Measurements from ENCODE around the gene SLC44A2.

SLC44A2 gene

DNA sequence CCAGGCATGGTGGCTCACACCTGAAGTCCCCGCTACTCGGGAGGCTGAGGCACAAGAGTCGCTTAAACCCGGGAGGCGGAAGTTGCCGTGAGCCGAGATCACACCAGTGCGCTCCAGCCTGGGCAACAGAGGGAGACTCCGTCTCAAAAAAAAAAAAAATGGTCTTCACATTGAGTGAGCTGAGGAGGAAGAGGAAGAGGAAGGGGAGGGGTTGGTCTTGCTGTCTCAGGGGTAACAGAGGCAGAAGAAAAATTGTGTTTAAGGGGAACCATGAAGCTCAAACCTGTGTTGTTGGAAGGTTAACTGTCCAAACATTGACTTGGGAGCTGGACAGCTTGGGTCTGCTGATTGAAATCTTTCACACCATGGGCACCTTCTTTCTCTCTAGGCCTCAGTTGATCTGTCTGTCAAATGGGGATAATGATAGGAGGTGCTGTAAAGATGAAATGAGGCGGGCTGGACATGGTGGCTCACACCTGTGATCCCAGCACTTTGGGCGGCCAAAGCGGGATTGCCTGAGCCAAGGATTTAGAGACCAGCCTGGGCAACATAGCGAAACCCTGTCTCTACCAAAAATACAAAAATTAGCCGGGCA, 9.8 kb upstream of the SLC44A2 start:
- no peak for DNase-seq (ENCODE audit: low read depth)

DNA sequence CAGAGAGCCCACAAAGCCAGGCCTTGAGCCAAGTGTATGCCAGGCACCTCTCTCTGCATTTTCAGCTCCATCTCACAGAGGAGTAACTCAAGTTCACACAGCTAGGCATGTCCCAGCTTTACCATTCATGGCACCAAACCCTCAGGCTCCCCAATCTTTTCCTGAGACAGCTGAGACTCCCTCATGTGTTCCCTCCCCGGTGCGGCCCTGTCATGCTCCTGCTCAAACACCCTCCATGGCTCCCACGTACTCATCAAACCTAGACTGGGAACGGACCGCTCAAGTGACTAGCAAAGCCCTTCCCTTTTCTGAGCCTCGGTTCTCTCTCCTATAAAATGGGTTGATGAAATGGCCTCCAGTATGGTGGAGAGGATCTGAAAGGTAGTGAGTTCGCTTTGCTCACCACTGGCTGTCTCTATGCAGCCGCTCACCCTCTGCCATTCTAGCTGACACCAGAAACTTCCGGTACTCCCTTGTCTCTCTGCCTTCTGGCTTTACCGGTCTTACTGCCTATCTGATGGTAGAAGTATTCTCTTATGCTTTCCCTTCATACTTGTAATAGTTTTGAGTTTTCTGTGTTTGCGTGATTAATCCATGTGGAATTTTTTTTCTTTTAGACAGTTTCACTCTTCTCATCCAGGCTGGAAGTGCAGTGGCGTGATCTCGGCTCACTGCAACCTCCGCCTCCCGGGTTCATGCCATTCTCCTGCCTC, 7.8 kb upstream of the SLC44A2 start:
- no peak for DNase-seq (ENCODE audit: low read depth)

DNA sequence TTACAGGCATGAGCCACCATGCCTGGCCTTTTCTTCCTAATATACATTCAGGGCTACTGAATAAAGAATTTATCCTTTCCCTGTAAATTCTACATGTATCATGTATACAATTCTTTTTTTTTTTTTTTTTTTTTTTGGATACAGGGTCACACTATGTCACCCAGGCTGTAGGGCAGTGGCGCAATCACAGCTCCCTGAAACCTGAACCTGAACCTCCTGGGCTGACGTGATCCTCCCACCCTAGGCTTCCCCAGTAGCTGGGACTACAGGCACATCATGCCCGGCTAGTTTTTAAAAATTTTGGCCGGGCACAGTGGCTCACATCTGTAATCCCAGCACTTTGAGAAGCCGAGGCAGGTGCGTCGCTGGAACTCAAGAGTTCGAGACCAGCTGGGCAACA, 6.5 kb upstream of the SLC44A2 start:
- no peak for DNase-seq (ENCODE audit: low read depth)

DNA sequence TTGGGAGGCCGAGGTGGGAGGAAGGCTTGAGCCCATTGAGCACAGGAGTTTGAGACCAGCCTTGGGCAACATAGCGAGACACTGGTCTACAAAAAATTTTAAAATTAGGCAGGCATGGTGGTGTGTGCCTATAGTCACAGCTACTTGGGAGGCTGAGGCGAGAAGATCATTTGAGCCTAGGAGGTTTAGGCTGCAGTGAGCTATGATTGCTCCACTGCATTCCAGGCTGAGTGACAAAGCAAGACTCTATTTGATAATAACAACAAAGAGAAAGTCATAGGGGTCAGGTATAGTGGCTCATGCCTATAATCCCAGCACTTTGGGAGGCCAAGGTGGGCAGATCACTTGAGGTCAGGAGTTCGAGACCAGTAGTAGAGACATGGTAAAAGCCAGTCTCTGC, 4.6 kb upstream of the SLC44A2 start:
- no peak for DNase-seq (ENCODE audit: low read depth)

DNA sequence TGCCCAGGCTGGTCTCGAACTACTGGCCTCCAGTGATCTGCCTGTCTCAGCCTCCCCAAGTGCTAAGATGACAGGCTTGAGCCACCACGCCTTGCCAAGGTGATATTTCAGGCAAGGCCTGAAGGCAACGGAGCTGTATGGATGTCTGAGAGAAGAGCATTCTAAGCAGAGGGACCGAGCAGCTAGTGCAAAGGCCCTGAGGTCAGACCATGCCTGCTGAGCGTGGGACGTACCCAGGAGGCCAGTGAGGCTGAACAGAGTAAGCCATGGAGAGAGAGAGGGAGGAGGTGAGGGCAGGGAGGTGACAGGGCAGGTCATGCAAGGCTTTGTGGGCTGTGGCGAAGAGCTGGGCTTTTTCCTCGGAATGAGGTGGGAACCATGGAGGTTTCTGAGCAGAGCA, 3.4 kb upstream of the SLC44A2 start:
- no peak for DNase-seq (ENCODE audit: low read depth)

DNA sequence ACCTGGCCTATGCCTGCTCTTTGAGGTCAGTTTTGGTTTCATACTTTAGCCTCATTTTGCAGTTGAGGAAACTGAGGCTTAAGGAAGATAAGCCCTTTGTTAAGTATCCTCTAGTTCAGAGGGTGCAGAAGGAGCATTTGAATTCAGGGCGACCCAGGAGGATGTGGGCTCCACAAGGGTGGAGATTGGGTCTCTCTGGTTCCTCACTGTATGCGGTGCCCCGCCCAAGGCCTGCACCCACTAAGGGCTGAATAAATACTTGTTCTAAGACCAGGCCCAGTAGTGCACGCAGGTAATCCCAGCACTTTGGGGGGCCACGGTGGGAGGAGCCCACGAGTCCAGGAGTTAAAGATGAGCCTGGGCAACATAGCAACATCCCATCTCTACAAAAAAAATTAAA, 768 bp upstream of the SLC44A2 start:
- no peak for DNase-seq (ENCODE audit: low read depth)

DNA sequence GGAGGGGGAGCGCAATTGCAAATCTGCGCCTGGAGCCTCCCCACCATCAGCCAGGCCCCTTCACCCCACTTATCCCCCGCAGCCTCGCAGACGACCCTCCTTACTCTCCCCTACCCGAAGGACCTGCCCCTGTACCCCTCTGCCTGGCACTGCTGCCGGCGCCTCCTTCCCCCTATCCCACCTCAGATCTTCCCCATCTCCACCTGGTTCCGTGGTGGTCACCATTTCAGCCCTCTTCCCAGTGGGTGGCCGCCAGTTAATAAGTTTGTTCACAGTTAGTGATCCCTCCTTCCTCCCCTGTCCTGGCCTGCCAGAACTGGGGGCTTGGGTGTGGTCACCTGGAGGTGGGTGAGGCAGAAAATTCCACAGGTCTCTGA, 397 bp downstream of the SLC44A2 start:
- no peak for DNase-seq (ENCODE audit: low read depth)

DNA sequence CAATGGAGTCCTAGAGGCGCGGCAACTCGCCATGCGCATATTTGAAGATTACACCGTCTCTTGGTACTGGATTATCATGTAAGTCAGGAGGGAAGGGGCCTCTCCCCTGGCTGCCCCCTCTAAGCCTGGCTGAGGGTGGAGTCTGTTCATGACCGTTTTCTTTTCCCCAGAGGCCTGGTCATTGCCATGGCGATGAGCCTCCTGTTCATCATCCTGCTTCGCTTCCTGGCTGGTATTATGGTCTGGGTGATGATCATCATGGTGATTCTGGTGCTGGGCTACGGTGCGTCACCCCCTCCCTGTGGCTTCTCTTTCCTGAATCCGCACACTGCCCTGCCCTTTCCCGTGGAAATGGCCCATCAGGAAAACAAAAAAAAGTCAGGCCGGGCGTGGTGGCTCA, 6.5 kb downstream of the SLC44A2 start:
- DNase-seq (ENCODE audit: low read depth) = no peak

DNA sequence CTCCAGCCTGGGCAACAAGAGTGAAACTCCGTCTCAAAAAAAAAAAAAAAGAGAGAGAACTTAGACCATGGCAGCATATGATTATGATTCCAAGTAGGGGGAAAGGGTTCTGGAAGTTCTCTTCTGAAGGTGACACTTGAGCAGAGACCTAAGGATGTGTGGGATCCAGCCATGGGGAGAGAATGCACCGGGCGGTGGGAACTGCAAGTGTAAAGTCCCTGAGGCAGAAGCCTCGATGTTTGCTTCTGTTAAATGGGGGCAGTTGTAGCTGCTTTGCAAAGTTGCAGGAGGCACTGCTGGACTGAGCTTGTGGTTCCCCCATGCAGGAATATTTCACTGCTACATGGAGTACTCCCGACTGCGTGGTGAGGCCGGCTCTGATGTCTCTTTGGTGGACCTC, 9.1 kb downstream of the SLC44A2 start:
- DNase-seq (ENCODE audit: low read depth) = no peak

DNA sequence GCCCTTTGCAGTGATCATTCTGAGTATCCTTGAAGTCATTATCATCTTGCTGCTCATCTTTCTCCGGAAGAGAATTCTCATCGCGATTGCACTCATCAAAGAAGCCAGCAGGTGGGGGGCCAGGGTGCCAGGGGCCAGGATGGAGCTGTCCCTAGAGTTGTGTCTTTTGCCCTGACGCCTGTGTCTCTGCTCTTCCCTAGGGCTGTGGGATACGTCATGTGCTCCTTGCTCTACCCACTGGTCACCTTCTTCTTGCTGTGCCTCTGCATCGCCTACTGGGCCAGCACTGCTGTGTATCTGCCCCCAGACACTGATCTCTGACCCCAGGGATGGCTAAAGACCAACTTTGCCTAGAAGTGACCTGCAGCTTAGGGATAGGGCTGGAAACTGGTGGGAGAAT, 9.6 kb downstream of the SLC44A2 start:
- DNase-seq (ENCODE audit: low read depth) = no peak

DNA sequence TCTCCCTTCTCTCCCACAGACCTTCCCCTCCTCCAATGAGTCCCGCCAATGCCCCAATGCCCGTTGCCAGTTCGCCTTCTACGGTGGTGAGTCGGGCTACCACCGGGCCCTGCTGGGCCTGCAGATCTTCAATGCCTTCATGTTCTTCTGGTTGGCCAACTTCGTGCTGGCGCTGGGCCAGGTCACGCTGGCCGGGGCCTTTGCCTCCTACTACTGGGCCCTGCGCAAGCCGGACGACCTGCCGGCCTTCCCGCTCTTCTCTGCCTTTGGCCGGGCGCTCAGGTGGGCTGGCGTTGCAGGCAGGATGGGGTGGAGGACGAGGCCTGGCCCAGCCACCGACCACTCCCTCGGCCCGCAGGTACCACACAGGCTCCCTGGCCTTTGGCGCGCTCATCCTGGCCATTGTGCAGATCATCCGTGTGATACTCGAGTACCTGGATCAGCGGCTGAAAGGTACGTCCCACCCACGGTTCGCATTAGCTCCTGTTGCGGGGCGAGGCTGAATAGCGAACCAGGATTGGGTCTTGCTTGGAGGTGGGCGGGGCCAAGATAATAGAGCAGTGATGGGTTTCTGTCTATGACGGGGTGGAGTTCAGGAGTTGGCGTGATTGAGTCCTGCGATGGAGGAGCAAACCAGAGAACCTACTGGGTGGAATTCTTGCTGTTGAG, 11.1 kb downstream of the SLC44A2 start:
- DNase-seq (ENCODE audit: low read depth) = no peak

DNA sequence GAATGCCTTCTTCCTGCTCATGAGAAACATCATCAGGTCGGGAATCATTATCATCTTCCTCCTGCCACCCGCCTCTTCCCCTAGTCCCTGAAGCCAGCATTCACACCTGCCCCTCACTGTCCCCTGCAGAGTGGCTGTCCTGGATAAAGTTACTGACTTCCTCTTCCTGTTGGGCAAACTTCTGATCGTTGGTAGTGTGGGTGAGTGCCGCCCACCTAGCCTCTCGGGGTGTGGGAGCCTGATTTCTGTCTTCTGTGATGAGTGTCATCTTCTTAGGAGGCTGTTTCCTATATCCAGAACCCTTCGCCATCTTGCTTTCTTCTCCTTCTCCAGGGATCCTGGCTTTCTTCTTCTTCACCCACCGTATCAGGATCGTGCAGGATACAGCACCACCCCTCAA, 12.5 kb downstream of the SLC44A2 start:
- no peak for DNase-seq (ENCODE audit: low read depth)

DNA sequence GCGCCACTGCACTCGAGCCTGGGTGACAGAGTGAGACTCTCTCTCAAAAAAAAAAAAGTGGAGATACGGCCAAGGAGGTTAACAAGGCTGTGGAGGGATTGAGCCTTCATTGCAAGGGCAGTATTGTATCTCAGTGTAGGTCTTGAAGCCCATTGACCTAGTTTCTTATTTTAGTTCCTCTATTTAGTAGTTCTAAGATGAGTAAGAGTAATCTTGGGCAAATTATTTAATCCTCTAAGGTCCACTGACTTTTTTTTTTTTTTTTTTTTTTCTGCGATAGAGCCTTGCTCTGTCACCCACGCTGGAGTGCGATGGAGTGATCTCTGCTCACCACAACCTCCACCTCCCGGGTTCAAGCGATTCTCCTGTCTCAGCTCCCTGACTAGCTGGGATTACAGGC, 14.5 kb downstream of the SLC44A2 start:
- DNase-seq (ENCODE audit: low read depth) = no peak

DNA sequence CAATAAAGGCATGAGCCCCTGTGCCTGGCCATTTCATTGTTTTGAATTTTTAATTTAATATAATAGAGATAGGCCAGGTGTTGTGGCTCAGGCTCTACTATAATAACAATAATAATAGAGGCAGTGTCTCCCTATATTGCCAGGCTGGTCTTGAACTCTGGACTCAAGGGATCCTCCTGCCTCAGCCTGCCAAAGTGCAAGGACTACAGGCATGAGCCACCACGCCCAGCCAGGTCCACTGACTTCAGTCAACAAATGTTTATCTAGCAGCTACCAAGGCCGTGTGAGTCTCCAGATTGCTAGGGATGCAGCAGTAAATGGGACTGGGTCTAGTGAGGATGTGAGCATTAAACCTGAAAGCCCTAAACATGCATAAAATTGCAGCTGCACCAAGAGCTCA, 15.0 kb downstream of the SLC44A2 start:
- no peak for DNase-seq (ENCODE audit: low read depth)

DNA sequence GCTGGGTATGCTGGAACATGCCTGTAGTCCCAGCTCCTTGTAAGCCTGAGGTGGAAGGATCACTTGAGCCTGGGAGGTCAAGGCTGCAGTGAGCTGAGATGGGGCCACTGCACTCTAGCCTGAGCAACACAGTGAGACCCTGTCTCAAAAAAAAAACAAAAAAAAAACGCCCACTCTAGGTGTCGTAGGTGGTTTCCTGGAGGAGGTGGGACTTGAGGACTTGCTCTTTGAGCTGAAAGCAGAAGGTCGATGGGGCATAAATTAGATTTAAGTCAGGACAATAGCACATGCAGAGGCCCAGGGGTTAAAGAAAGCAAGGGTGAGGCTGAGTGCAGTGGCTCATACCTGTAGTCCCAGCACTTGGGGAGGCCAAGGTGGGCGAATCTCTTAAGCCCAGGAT, 15.9 kb downstream of the SLC44A2 start:
- DNase-seq (ENCODE audit: low read depth) = no peak

DNA sequence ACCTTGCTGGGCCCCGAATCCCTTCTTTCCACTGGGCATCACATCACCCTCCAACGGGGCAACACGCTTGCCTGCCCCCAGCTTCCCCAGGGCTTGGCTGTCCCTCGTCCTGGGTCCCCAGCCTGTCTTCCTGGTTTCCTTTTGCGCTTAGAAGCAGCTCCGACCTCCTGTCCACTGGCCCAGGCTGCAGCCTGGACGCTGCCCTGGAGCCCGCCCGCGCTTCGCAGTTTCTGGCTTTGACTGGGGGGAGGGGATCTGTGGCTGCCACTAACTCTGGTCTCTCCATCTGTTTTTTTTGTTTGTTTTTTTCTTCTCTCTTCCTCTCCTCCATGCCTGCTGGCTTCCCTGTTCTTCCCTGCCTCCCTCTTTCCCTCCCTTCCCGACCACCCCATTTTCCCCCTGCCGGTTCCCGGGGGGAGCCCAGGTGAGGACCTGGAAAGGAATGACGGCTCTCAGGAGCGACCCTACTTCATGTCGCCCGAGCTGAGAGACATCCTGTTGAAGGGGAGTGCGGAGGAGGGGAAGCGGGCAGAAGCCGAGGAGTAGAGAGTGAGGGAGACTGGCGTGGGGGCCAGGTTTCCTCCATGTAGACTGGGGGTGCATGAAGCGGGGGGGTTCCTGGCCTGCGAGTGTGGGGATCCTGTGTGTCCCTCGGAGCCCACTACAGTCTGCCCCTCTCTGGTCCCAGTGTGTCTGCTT, 17.3 kb downstream of the SLC44A2 start:
- DNase-seq (ENCODE audit: low read depth) = no peak

DNA sequence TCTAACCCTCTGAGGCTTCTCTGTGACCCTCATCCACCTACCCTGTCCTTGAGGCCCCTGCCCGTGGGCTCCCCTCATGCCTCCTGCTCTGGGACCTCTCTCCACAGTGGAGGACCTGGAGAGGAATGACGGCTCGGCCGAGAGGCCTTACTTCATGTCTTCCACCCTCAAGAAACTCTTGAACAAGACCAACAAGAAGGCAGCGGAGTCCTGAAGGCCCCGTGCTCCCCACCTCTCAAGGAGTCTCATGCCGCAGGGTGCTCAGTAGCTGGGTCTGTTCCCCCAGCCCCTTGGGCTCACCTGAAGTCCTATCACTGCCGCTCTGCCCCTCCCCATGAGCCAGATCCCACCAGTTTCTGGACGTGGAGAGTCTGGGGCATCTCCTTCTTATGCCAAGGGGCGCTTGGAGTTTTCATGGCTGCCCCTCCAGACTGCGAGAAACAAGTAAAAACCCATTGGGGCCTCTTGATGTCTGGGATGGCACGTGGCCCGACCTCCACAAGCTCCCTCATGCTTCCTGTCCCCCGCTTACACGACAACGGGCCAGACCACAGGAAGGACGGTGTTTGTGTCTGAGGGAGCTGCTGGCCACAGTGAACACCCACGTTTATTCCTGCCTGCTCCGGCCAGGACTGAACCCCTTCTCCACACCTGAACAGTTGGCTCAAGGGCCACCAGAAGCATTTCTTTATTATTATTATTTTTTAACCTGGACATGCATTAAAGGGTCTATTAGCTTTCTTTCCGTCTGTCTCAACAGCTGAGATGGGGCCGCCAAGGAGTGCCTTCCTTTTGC, 18.0 kb downstream of the SLC44A2 start:
- DNase-seq (ENCODE audit: low read depth) = no peak

DNA sequence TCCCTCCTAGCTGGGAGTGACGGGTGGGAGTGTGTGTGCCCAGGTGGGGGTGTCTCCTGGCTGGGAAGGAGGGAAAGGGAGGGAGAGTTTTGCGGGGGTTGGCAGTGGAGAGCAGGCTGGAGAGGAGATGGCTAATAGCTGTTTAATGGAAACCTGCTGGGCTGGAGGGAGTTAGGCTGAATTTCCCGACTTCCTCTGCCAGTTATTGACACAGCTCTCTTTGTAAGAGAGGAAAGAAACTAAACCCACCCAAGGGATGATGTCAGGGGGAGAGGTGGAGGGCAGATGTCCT, 18.6 kb downstream of the SLC44A2 start:
- no peak for DNase-seq (ENCODE audit: low read depth)

DNA sequence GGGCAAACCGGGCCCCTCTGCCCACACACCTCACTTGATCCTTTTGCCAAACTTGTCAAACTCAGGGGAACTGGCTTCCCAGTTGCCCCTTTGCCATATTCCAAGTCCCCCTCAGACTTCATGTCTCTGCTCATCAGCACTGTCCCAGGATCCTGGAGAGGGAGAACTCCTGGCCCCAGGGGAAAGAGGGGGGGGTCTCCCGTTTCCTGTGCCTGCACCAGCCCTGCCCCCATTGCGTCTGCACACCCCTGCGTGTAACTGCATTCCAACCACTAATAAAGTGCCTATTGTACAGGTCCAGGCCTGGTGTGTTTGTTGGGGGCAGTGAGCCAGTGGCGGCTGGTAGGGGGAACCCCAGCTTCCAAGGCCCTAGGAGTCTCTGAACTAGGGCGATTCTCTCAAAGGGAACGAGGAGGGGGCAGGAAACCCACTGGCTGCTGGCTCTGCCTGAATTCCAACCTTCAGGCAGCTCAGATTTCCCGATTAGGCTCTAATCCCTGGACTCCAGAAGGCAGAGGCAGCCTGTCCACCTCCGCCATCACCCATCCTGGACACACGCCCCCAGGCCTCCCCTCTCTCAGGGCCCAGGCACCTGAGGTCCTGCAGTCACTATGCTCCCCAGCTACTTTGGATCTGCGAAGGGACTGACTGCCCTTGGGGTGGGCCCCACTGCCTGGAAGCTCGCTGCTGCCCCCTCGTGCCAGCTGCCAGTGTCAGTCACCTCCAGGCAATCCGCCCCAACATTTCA, 19.1 kb downstream of the SLC44A2 start:
- peak; percentile 76 for DNase-seq (ENCODE audit: low read depth)

DNA sequence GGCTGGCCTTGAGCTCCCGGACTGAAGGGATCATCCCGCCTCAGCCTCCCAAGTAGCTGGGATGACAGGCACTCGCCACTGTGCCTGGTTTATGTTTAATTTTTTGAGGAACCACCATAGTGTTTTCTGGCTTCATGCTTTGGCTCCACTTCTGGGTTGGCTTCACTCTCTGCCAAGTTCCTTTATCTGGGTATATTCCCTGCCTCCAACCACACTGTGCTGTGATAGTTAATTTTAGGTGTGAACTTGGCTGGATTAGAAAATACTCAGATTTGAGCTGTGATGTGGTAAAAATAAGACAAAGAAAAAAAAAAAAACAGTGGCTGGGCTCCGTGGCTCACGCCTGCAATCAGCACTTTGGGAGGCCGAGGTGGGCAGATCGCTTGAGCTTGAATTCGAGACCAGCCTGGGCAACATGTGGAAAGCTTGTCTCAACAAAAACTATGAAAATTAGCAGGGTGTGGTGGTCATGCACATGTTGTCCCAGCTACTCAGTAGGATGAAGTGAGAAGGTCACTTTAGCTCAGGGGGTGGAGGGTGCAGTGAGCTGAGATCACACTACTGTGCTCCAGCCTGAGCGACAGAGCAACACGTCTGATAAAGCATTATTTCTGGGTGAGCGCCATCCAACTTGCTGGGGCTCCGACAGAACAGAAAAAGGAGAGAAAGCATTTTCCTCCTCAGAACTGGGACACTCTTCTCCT, 21.3 kb downstream of the SLC44A2 start:
- no peak for DNase-seq (ENCODE audit: low read depth)

DNA sequence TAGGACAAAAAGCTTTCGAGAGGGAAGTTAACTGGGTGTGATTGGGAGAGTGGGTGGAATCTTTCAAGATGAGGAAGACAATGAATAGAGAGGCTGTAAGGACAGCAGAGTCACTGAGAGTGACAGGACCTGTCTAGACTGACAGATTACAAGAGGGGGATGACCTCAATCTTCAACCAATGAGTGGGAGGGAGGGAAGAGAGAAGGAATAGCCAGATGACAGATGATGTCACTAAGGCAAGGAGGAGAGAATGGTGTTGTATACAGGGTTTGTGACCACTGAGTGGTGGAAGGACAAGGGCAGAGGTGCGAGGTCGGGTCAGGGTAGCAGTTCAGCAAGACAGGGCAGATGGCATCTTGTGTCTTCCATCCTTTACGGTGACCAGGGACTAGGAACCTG, 23.0 kb downstream of the SLC44A2 start:
- DNase-seq (ENCODE audit: low read depth) = no peak
